Hematopoietic multipotent progenitor cell treated with erythropoietin and hydrocortisone succinate and interleukin-3 and kit ligand, for 4 days (in vitro differentiated cells): Measurements from ENCODE around the gene PRR23E.

Experiments used
- DNase-seq: peaks from one replicate; pipeline ENCODE4 v3.0.0-alpha.2; 2015

PRR23E gene, protein sequence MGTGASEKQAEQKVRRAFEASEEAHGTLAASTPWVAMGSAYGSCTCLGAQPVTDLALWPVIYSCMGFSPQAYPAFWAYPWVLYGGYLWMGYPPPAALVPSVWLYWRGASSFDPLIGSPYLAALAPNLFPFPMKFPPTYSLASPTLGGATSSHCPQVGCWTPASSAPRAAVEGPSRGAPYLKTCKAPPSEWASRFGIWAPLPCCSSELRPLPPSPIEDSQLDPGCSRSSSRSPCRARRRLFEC

DNA sequence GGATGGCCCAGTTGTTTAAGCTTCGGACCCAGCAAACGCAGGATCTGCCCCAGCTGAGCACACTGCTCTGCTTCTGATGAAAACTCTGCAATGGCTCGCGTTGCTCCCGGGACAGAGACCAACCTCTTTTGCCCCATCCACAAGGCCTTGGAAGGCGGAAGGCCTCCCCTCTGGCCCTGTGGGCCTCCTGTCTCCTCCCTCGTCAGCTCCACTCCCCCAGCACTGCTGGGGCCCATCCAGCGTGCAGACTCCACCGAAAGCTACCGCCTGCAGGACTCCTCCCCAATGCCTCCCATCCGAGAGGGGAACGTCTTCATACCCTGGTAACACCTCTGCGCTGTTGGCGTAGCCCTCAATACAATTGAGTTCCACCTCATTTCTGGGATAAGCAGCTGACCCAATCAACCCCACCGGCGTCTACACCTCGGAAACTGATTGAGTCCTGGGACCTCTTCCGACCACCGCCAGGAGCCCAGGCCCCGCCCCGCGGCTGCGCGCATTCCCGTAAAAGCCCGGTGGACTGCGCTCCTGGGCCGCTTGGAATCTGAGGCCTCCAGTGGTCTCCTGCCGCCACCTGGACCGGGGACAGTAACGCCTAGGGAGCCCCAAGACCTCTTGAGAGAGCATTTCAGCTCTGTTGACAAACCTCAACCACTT, at the start of gene PRR23E:
Gene PRR23E, plus strand, starts transcription at position 556 of the 657 bp plus-strand sequence. CDS start 3,555 bp downstream, outside the sequence.
- no peak for DNase-seq

- DNase-seq: no peak
Measured at GRCh38 chr3:127143172-127143571, 49.8 kb upstream of the PRR23E start.

DNA sequence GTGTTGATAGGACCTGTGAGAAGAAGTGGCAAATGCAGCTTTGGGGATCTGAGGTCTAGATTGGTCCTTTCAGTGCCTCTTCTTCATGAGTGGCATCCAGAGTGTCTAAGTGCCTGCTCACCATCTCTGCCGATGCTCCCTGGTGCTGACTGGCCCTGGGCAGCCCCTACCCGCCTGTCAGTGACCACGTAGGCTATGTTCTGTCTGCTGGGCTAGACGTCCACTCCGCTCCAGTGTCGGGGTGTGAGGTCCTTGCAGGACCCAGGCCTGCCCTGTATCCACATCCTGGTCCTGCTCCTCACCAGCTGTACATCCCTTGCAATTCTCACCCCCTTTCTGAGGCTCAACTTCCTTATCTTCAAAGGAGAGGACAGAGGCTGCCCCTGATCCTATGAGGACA, 48.3 kb upstream of the PRR23E start:
- no peak for DNase-seq

DNA sequence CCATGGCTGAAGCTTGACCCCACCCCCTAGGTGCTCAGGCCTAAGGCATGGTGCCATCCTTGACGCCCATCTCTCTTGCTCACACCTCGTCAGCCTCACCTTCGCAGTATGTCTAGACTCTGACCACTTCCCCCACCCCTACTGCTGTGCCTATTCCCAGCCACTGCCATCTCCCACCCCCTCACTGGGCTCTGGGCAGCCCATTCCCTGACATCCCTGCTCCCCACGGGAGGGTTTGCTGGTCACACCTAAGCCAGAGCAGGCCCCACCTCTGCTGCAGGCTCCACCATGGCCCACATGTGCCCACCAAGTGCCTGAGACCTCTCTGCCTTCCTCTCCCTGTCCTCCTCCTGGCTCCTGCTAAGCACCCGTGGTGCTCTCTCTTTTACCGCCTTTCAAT, 47.7 kb upstream of the PRR23E start:
- DNase-seq: no peak

GRCh38 chr3:127147291-127147885, 45.5 kb upstream of the PRR23E start:
- DNase-seq: no peak

- no peak for DNase-seq
Measured at GRCh38 chr3:127149621-127150310, 43.2 kb upstream of the PRR23E start.

- DNase-seq: no peak
Measured at GRCh38 chr3:127150513-127151250, 42.2 kb upstream of the PRR23E start.

DNA sequence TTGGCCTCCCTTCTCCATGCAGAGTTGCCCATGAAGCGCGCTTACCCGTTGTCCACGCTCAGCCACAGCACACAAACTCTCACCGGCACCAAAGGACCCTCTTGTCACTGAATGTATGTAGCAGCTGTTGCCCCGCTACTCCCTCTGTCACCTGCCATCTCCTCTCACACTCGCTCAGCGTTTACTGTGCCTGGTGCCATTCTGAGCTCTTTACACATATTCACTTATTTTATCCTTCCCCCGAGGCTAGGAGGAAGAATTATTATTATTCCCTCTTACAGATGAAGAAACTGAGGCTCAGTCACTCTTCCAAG, 41.7 kb upstream of the PRR23E start:
- no peak for DNase-seq

- peak; percentile 13 for DNase-seq
Measured at GRCh38 chr3:127151992-127152650, 40.8 kb upstream of the PRR23E start.

DNA sequence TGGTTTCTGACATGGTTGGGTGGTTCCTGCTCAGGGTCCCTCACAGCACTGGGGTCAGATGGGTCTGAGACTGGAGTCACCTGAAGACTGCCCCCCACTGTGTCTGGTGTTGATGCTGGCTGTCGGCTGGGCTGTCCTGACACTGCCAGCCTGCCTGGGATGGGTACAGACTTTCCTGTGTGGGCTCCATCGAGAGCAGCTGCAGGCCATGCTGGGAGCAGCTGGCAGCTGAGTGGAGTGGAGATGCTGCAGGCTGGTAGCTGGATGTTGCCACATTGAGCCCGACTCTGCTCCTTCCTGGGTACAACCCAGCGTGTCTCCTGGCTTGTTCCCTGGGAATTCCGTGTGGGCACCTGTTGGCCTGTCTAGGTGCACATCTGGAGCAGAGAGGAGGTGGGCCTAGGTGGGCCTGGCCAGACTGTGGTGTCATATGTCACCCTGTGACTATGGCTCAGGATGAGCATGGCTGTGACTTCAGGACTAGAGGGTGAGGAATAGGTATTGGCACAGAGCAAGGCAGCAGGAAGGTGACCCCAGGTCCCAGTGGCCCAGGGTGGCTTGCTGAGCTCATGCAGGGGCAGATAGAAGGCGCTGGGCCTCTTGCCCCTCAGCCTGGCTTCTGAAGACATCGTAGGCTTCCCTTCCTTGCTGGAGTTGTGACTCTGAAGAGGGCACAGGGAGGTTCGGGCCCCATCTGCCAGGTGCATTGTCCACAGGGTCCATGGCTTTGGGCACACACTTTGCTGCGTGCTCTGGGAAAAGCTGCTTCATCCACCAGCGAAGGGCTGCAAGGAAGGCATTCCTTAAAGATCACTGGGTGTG, 40.0 kb upstream of the PRR23E start:
- no peak for DNase-seq

GRCh38 chr3:127153506-127153815, 39.5 kb upstream of the PRR23E start:
- DNase-seq: no peak

DNA sequence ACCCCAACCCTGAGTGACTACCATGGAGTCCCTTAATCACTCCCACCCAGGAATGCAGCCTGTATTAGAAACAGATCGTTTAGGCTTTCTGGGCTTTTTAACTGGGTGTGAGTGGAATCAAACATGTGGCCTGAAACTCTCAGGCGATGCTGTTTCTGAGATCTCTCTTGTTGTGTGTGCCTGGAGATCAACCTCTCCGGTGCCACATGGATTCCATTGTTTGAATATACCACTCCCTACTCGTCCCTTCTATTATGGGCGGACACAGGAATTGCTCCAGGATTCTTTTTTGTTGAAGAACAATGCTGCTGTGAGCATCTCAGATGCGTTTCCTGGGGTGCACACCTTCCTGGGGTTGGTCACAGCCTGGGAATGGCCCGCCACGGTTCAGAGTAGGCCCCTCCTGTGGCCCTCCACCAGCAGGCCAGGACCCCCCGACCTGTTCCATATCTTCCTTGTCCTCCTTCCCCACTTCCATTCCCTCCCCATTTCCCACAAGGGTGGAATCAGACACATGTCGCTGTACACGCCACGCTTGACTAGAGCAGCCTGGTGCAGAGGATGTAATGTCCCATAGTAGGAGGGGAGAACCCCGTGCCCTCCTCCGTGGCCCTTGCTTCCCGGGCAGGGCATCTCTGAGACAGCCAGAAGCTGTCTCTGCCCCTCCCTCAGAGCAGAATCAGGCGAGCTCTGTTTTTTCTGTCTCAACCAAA, 36.4 kb upstream of the PRR23E start:
- DNase-seq: no peak

GRCh38 chr3:127157171-127157828, 35.6 kb upstream of the PRR23E start:
- DNase-seq: no peak

- DNase-seq: peak; percentile 26
Measured at GRCh38 chr3:127158614-127159229, 34.2 kb upstream of the PRR23E start.

GRCh38 chr3:127159543-127159942, 33.4 kb upstream of the PRR23E start:
- DNase-seq: no peak

- no peak for DNase-seq
Measured at GRCh38 chr3:127161236-127161635, 31.7 kb upstream of the PRR23E start.

- DNase-seq: no peak
Measured at GRCh38 chr3:127161973-127162579, 30.9 kb upstream of the PRR23E start.

GRCh38 chr3:127162947-127163645, 29.8 kb upstream of the PRR23E start:
- peak; percentile 32 for DNase-seq

DNA sequence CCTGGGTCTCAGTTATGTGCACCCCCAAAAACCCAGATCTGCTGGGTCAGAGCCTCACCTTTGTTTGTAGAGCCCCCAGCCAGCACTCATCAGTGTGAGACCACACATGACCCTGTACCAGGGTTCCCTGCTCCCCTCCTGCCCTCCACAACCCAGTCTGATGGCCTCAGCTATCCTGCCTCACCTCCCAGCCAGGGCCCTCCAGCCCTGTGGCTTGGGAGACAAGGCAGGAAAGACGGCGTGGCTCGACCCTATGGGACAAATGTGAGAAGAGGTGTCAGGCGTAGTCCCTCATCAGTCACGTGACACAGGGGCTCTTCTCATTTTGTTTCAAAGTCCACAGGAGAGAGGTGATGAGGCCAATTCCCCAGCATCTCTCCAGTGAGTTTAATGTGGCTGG, 28.3 kb upstream of the PRR23E start:
- DNase-seq: no peak
